H1 (cell line): Measurements from ENCODE around the gene RAD9A. TPM values are rescaled to one million over a fixed set of nuclear protein-coding genes. Genes with fewer than 3 reads are reported as not detected.

Experiments
- CTCF ChIA-PET: fragments of 300-600 bp; sonication (Branson Sonifier 250); formaldehyde crosslinking; loops from one replicate; lab custom pipeline; 2021; ENCODE audit not compliant: partially characterized antibody; lab: Charles Lee
- POLR2A ChIA-PET: fragments of 300-600 bp; sonication (Branson Sonifier 250); formaldehyde crosslinking; loops from one replicate; lab custom pipeline; 2021; ENCODE audit warnings: inconsistent platforms; ENCODE audit not compliant: partially characterized antibody; lab: Charles Lee
- DNase-seq, 2 experiments: peaks; one replicate each; pipeline versions ENCODE4 v3.0.0 to v3.0.0-alpha.2; 2010 to 2022; ENCODE audit warnings: low spot score in 2 of 2, low read depth in 1 of 2, mixed read lengths in 1 of 2
- FAIRE-seq: peaks from 2 replicates; lab custom pipeline; 2011; peaks lifted over from hg19 to GRCh38; lab: Jason Lieb, UNC
- H2AFZ ChIP-seq: 2 replicates; pipeline ENCODE4 v1.8.1; 2012; ENCODE audit warnings: low read length, inconsistent platforms
- H2AK5ac ChIP-seq: 2 replicates; pipeline ENCODE4 v1.6.1; 2013; ENCODE audit warnings: low read depth, low read length
- H2BK120ac ChIP-seq: replicated peaks from 2 replicates; pipeline ENCODE3; 2013; ENCODE audit warnings: low read depth, low read length, inconsistent platforms
- H2BK12ac ChIP-seq: 2 replicates; pipeline ENCODE4 v1.6.1; 2013; ENCODE audit warnings: low read depth, low read length
- H2BK15ac ChIP-seq: 2 replicates; pipeline ENCODE4 v1.6.1; 2013; ENCODE audit warnings: low read length
- H2BK20ac ChIP-seq: 2 replicates; pipeline ENCODE4 v1.6.1; 2013; ENCODE audit warnings: low read length
- H2BK5ac ChIP-seq: 2 replicates; pipeline ENCODE4 v1.6.1; 2013; ENCODE audit warnings: low read depth, low read length
- H3K14ac ChIP-seq: 2 replicates; pipeline ENCODE4 v1.6.1; 2013; ENCODE audit warnings: inconsistent platforms; ENCODE audit not compliant: insufficient read length
- H3K18ac ChIP-seq: 2 replicates; pipeline ENCODE4 v1.6.1; 2013; ENCODE audit warnings: low read length; ENCODE audit errors: extremely low read depth
- H3K23ac ChIP-seq: 2 replicates; pipeline ENCODE4 v1.6.1; 2013; ENCODE audit warnings: inconsistent platforms; ENCODE audit not compliant: insufficient read length
- H3K23me2 ChIP-seq: 2 replicates; pipeline ENCODE4 v1.6.1; 2013; ENCODE audit warnings: low read depth, low read length
- H3K27ac ChIP-seq: 2 replicates; pipeline ENCODE4 v1.6.1; 2011; ENCODE audit warnings: low read depth, low read length, inconsistent platforms
- H3K27me3 ChIP-seq, 4 experiments: replicated peaks in 1 of 4; 1 replicate in 1 of 4; 2 replicates in 3 of 4; pipeline versions ENCODE4 v1.6.1 to v1.8.1; 2011 to 2013; ENCODE audit warnings: low read length in 3 of 4, mild to moderate bottlenecking in 3 of 4, inconsistent platforms in 2 of 4, mixed read lengths in 2 of 4, moderate library complexity in 1 of 4; ENCODE audit not compliant: control insufficient read depth in 3 of 4, insufficient read depth in 3 of 4; ENCODE audit errors: extremely low read depth in 1 of 4
- H3K36me3 ChIP-seq, 4 experiments: 2 replicates each; pipeline versions ENCODE4 v1.6.1 to v1.8.1; 2011 to 2013; ENCODE audit warnings: mild to moderate bottlenecking in 4 of 4, low read length in 3 of 4, moderate library complexity in 2 of 4, control low read depth in 1 of 4, inconsistent platforms in 1 of 4; ENCODE audit not compliant: insufficient read depth in 4 of 4, control insufficient read depth in 2 of 4
- H3K4ac ChIP-seq: replicated peaks from 2 replicates; pipeline ENCODE3; 2013; ENCODE audit warnings: low read length, low read depth, mixed read lengths, inconsistent platforms; ENCODE audit not compliant: insufficient read length
- H3K4me1 ChIP-seq, 4 experiments: replicated peaks in 1 of 4; 1 replicate in 1 of 4; 2 replicates in 3 of 4; pipeline versions ENCODE4 v1.6.1 to v1.8.1; 2011 to 2013; ENCODE audit warnings: low read length in 3 of 4, inconsistent platforms in 2 of 4, mixed read lengths in 1 of 4; ENCODE audit not compliant: insufficient read depth in 4 of 4, control insufficient read depth in 3 of 4
- H3K4me2 ChIP-seq, 2 experiments: 2 replicates each; pipeline versions ENCODE4 v1.6.1 to v1.8.1; 2011 to 2013; ENCODE audit warnings: low read depth in 2 of 2, low read length in 2 of 2, control low read depth in 1 of 2, inconsistent platforms in 1 of 2, mild to moderate bottlenecking in 1 of 2; ENCODE audit not compliant: insufficient read depth in 1 of 2
- H3K4me3 ChIP-seq, 4 experiments: fragments of 200-600, 300-600 bp in 1 of 4; sonication (generic), shearing (Covaris generic), sonication (Bioruptor Twin) in 1 of 4; 2 replicates each; pipeline versions ENCODE4 v1.5.1 to v1.8.1; 2011 to 2016; ENCODE audit warnings: low read length in 4 of 4, low read depth in 3 of 4, control low read depth in 2 of 4, inconsistent platforms in 2 of 4, mild to moderate bottlenecking in 2 of 4, mixed read lengths in 1 of 4, moderate library complexity in 1 of 4; ENCODE audit not compliant: insufficient read depth in 2 of 4; ENCODE audit errors: extremely low read depth in 1 of 4
- H3K56ac ChIP-seq: replicated peaks from 2 replicates; pipeline ENCODE3; 2013; ENCODE audit warnings: low read depth, mild to moderate bottlenecking, mixed read lengths, low read length, inconsistent platforms; ENCODE audit not compliant: insufficient read length
- H3K79me1 ChIP-seq: 2 replicates; pipeline ENCODE4 v1.6.1; 2013; ENCODE audit warnings: low read depth, low read length, control low read depth
- H3K79me2 ChIP-seq, 2 experiments: 2 replicates each; pipeline versions ENCODE4 v1.6.1 to v1.8.1; 2012 to 2013; ENCODE audit warnings: low read length in 2 of 2, mild to moderate bottlenecking in 2 of 2, inconsistent platforms in 1 of 2; ENCODE audit not compliant: insufficient read depth in 2 of 2, control insufficient read depth in 1 of 2
- H3K9ac ChIP-seq, 4 experiments: replicated peaks in 1 of 4; 1 replicate in 1 of 4; 2 replicates in 3 of 4; pipeline versions ENCODE4 v1.6.1 to v1.8.1; 2011 to 2013; ENCODE audit warnings: low read depth in 3 of 4, low read length in 3 of 4, control low read depth in 2 of 4, mild to moderate bottlenecking in 2 of 4, moderate library complexity in 2 of 4, inconsistent platforms in 1 of 4; ENCODE audit errors: extremely low read depth in 1 of 4
- H3K9me3 ChIP-seq, 2 experiments: 2 replicates each; pipeline versions ENCODE4 v1.6.1 to v1.8.1; 2012 to 2013; ENCODE audit warnings: mild to moderate bottlenecking in 2 of 2, moderate library complexity in 2 of 2, control low read depth in 1 of 2, inconsistent platforms in 1 of 2, low read depth in 1 of 2, low read length in 1 of 2, mixed read lengths in 1 of 2; ENCODE audit not compliant: insufficient read depth in 2 of 2
- H4K20me1 ChIP-seq, 2 experiments: replicated peaks in 1 of 2; 2 replicates each; pipeline versions ENCODE3 to v1.8.1; 2011 to 2013; ENCODE audit warnings: inconsistent platforms in 2 of 2, low read length in 2 of 2, mild to moderate bottlenecking in 1 of 2; ENCODE audit not compliant: insufficient read depth in 2 of 2, control insufficient read depth in 1 of 2
- H4K5ac ChIP-seq: 2 replicates; pipeline ENCODE4 v1.6.1; 2013; ENCODE audit warnings: low read length, low read depth, mixed read lengths, inconsistent platforms; ENCODE audit not compliant: insufficient read length
- H4K8ac ChIP-seq: 2 replicates; pipeline ENCODE4 v1.8.0; 2013; ENCODE audit warnings: mild to moderate bottlenecking, moderate library complexity, low read length, inconsistent platforms; ENCODE audit not compliant: insufficient read depth; ENCODE audit errors: extremely low read depth
- H4K91ac ChIP-seq: replicated peaks from 2 replicates; pipeline ENCODE3; 2013; ENCODE audit warnings: low read length, mixed read lengths, inconsistent platforms; ENCODE audit not compliant: insufficient read length
- ASH2L ChIP-seq: fragments of 200-600, 300-600 bp; sonication (generic); IDR thresholded peaks from one replicate; pipeline ENCODE4 v1.7.1; 2017; ENCODE audit warnings: low read length
- CEBPB ChIP-seq: IDR thresholded peaks from 2 replicates; pipeline ENCODE4 v1.6.1; 2012; ENCODE audit warnings: low read depth, low read length
- CREB1 ChIP-seq: IDR thresholded peaks from 2 replicates; pipeline ENCODE4 v1.6.1; 2012; ENCODE audit warnings: inconsistent platforms
- NRF1 ChIP-seq: IDR thresholded peaks from 2 replicates; pipeline ENCODE4 v1.6.1; 2011; ENCODE audit warnings: mild to moderate bottlenecking, low read depth, low read length, improper control_type of control experiment
- POLR2AphosphoS5 ChIP-seq: IDR thresholded peaks from 2 replicates; pipeline ENCODE4 v1.6.1; 2011; ENCODE audit warnings: low read depth, low read length
- RFX5 ChIP-seq: IDR thresholded peaks from 2 replicates; pipeline ENCODE4 v1.6.1; 2011; ENCODE audit warnings: low read depth, low read length, improper control_type of control experiment, borderline replicate concordance
- SAP30 ChIP-seq: fragments of 300-600 bp; sonication (generic); IDR thresholded peaks from 2 replicates; pipeline ENCODE4 v1.7.1; 2012; ENCODE audit warnings: low read length, moderate library complexity, mild to moderate bottlenecking, inconsistent platforms; ENCODE audit not compliant: insufficient read depth, insufficient replicate concordance
- SP2 ChIP-seq: IDR thresholded peaks from 2 replicates; pipeline ENCODE4 v1.6.1; 2012; ENCODE audit warnings: mild to moderate bottlenecking, low read length, inconsistent platforms
- TAF1 ChIP-seq: IDR thresholded peaks from 2 replicates; pipeline ENCODE4 v1.6.1; 2011; ENCODE audit warnings: mild to moderate bottlenecking, low read depth, low read length
- TAF7 ChIP-seq: optimal IDR thresholded peaks from 2 replicates; pipeline ENCODE3; 2011; ENCODE audit warnings: low read depth, mild to moderate bottlenecking, inconsistent platforms, low read length, moderate library complexity, borderline replicate concordance
- TEAD4 ChIP-seq: IDR thresholded peaks from 2 replicates; pipeline ENCODE4 v1.6.1; 2012; ENCODE audit warnings: low read depth, low read length, inconsistent platforms, mixed read lengths
- WGBS, 2 experiments: shearing (Covaris generic) in 1 of 2; methylation state at CpG; one replicate each; pipeline versions ENCODE4 v1.1.6 to v1.1.7; 2013 to 2015; ENCODE audit warnings: low lambda C conversion rate in 2 of 2, mixed read lengths in 2 of 2, inconsistent platforms in 1 of 2, low coverage in 1 of 2, missing lambda C conversion rate in 1 of 2; ENCODE audit not compliant: insufficient replicate concordance in 2 of 2, insufficient coverage in 1 of 2, insufficient read length in 1 of 2; ENCODE audit errors: extremely low coverage in 1 of 2, missing lambda C conversion rate in 1 of 2; 5-methylcytosine and 5-hydroxymethylcytosine counted together
- polyA plus RNA-seq, 7 experiments: library from polyadenylated mRNA; depleted of rRNA in 3 of 7; stranded (reverse) in 5 of 7; unstranded in 2 of 7; fragments of >200 nt in 5 of 7; fragments of 200-250 nt in 2 of 7; gene quantifications; 1 replicate in 5 of 7; 2 replicates in 1 of 7; 4 replicates in 1 of 7; pipeline versions ENCODE4 v1.2.1 to v1.2.3, GENCODE V29; 2011 to 2013; ENCODE audit warnings: missing spikeins in 2 of 7, mixed read lengths in 2 of 7
- total RNA-seq: library from RNA; stranded (reverse); fragmentation: NEBNext Ultra II Directional; extraction: Animal tissue kit (Norgen Biotek cat#: 25700); gene quantifications from 2 replicates; pipeline ENCODE4 v1.2.1, GENCODE V29; 2021

RAD9A gene
- total and polyA plus RNA-seq, 2 of the 8 experiments (the other 6 are each of a cell fraction or from before 2014, with no cell fraction given) = 22.2 to 25.5 TPM

- Histone ChIP-seq H2BK20ac (0 out of 2 replicates have a peak overlapping the region, but pooled peaks have one; percentile 7), H3K4ac (no peak overlapping the region), H3K9ac (no peak overlapping the region), H3K14ac (no peak overlapping the region), H2BK15ac (no peak overlapping the region), H3K4me3 (peak overlapping the region in 1 of 4 experiments; percentile 26; a peak in 1 of 8 replicates), H3K9me3 (no peaks in the 10 kb centered on the region), H3K56ac (no peak overlapping the region), H3K23me2 (no peaks in the 10 kb centered on the region), H2AK5ac (0 out of 2 replicates have a peak overlapping the region, but pooled peaks have one; percentile 60), H2BK5ac (peak overlapping the region; percentile 87), H3K4me2 (peak overlapping the region; percentile 5 to 41; a peak in 1 of 4 replicates), H4K5ac (peak overlapping the region; percentile 57), H4K8ac (peak overlapping the region; percentile 51; the same call in 1 of the 2 replicates), H3K36me3 (peaks cover 8 to 34% (median 18%) of the 10 kb centered on the region in 4 experiments), H3K27me3 (no peaks in the 10 kb centered on the region), H3K79me1 (no peaks in the 10 kb centered on the region), H2BK120ac (no peak overlapping the region), H2AFZ (no peak overlapping the region), H4K91ac (peak overlapping the region; percentile 88), H4K20me1 (peaks cover 0 to 21% of the 10 kb centered on the region in 2 experiments), H3K18ac (peak overlapping the region; percentile 13), H3K27ac (peak overlapping the region; percentile 80; the same call in 1 of the 2 replicates), H2BK12ac (0 out of 2 replicates have a peak overlapping the region, but pooled peaks have one; percentile 33), H3K23ac (no peak overlapping the region), H3K79me2 (no peaks in the 10 kb centered on the region), H3K4me1 (peaks cover 0 to 17% (median 14%) of the 10 kb centered on the region in 4 experiments; a peak in 6 of 7 replicates)
- WGBS, 2 experiments = 60% methylated on average over 6 of the region's 6 CpGs; no CpG with 5 or more reads in 1 of the 2 experiments
- DNase-seq (peak; percentile 69 to 70), FAIRE-seq (no peak)
- ChIA-PET CTCF (interaction anchor here (0.6 to 1.8 kb wide), 3 partner anchors 32 to 56 kb away, joined by 3 to 5 read pairs (median 3); no protein-coding TSS in a partner anchor), POLR2A (interaction anchor here (0.7 to 12.5 kb wide), 23 partner anchors 9 to 85 kb away, joined by 3 to 104 read pairs (median 4); partner anchors contain the start of genes CABP4, CARNS1, GPR152 and POLD4)
- TF ChIP-seq SP2 (no peak), SAP30 (no peak), NRF1 (no peak), TAF1 (0 out of 2 replicates have a peak, but pooled peaks have one; percentile 20), CEBPB (no peak), RFX5 (no peak), TAF7 (peak; percentile 57), ASH2L (peak; percentile 42), CREB1 (no peak), TEAD4 (no peak), POLR2AphosphoS5 (peak; percentile 70; the same call in 1 of the 2 replicates)
Observed at GRCh38 chr11:67436459-67437081, 44.8 kb downstream of the RAD9A start.
